HG02852 (cell line): ENCODE measurements around the gene RBM33.

ENCODE experiments used
- ATAC-seq: cut with Tn5 transposase; IDR thresholded peaks from one replicate; pipeline ENCODE4 v1.9.1; 2021; ENCODE audit warnings: mild to moderate bottlenecking, moderate library complexity; ENCODE audit not compliant: unreplicated experiment

RBM33 gene

GRCh38 chr7:155744971-155745683 lies 100.7 kb downstream of the RBM33 start:
- no peak for ATAC-seq

- ATAC-seq: peak; percentile 19
These were observed 101.3 kb downstream of the RBM33 start for GRCh38 chr7:155745737-155746136.

- peak; percentile 69 for ATAC-seq
These were observed 101.7 kb downstream of the RBM33 start for GRCh38 chr7:155746188-155746587.

GRCh38 chr7:155747209-155747608 lies 102.7 kb downstream of the RBM33 start:
- ATAC-seq: no peak

GRCh38 chr7:155749578-155749977 lies 105.1 kb downstream of the RBM33 start:
- ATAC-seq: no peak

- ATAC-seq: no peak
These were observed 106.0 kb downstream of the RBM33 start for GRCh38 chr7:155750255-155751125.

GRCh38 chr7:155751409-155751808 lies 106.9 kb downstream of the RBM33 start:
- no peak for ATAC-seq

- peak; percentile 62 for ATAC-seq
These were observed 108.4 kb downstream of the RBM33 start for GRCh38 chr7:155752756-155753445.

GRCh38 chr7:155753446-155753965 lies 109.0 kb downstream of the RBM33 start:
- ATAC-seq: no peak

- ATAC-seq: no peak
These were observed 109.7 kb downstream of the RBM33 start for GRCh38 chr7:155754165-155754564.

- ATAC-seq: no peak
These were observed 110.6 kb downstream of the RBM33 start for GRCh38 chr7:155755026-155755425.

GRCh38 chr7:155756322-155756721 lies 111.9 kb downstream of the RBM33 start:
- no peak for ATAC-seq

- ATAC-seq: no peak
These were observed 113.9 kb downstream of the RBM33 start for GRCh38 chr7:155758348-155758747.

- no peak for ATAC-seq
These were observed 115.4 kb downstream of the RBM33 start for GRCh38 chr7:155759740-155760430.

GRCh38 chr7:155761162-155761561 lies 116.7 kb downstream of the RBM33 start:
- no peak for ATAC-seq

GRCh38 chr7:155762036-155762435 lies 117.6 kb downstream of the RBM33 start:
- ATAC-seq: no peak

GRCh38 chr7:155762655-155763054 lies 118.2 kb downstream of the RBM33 start:
- no peak for ATAC-seq

- ATAC-seq: no peak
These were observed 118.7 kb downstream of the RBM33 start for GRCh38 chr7:155763122-155763521.

GRCh38 chr7:155763691-155764437 lies 119.4 kb downstream of the RBM33 start:
- peak; percentile 61 for ATAC-seq

GRCh38 chr7:155764438-155764793 lies 120.0 kb downstream of the RBM33 start:
- peak; percentile 26 for ATAC-seq
